Adrenal gland (tissue), 12 donors: ENCODE results near the gene P2RX3. TPM values are rescaled to one million over a fixed set of nuclear protein-coding genes. Genes with fewer than 3 reads are reported as not detected.

Experiments
- DNase-seq, 7 donors: peaks; one replicate each; pipeline ENCODE4 v3.0.0-alpha.2; 2019 to 2020
- H3K27ac ChIP-seq, 5 donors: fragments of 200-600 bp; sonication (generic) in 4 of 5; 1 replicate in 3 of 5; 2 replicates in 2 of 5; pipeline versions ENCODE4 v1.5.1 to v1.8.0; 2016 to 2020; ENCODE audit warnings: mild to moderate bottlenecking in 1 of 5
- H3K27me3 ChIP-seq: fragments of 200-600 bp; 2 replicates; pipeline ENCODE4 v1.8.0; 2021
- H3K36me3 ChIP-seq, 2 donors: fragments of 200-600 bp; replicated peaks in 1 of 2; 1 replicate in 1 of 2; 2 replicates in 1 of 2; pipeline versions ENCODE4 v1.5.1 to v1.8.0; 2018 to 2022
- H3K4me1 ChIP-seq, 2 donors: fragments of 200-600 bp; replicated peaks in 1 of 2; 1 replicate in 1 of 2; 2 replicates in 1 of 2; pipeline versions ENCODE4 v1.5.1 to v1.8.0; 2018 to 2021
- H3K4me3 ChIP-seq, 4 donors: fragments of 200-600 bp; sonication (generic) in 3 of 4; one replicate each; pipeline ENCODE4 v1.5.1; 2016 to 2018
- H3K9me3 ChIP-seq, 3 donors: fragments of 200-600 bp; sonication (generic) in 1 of 3; replicated peaks in 1 of 3; 1 replicate in 2 of 3; 2 replicates in 1 of 3; pipeline versions ENCODE4 v1.5.1 to v1.8.0; 2016 to 2021
- POLR2A ChIP-seq, 2 donors: fragments of 450-650 bp; IDR thresholded peaks; one replicate each; pipeline ENCODE4 v1.6.1; 2017; ENCODE audit warnings: antibody characterized with exemption in 2 of 2, mild to moderate bottlenecking in 2 of 2, moderate library complexity in 1 of 2
- WGBS, 4 donors: extraction: QIAGEN DNeasy Blood & Tissue Kit in 2 of 4; methylation state at CpG; one replicate each; pipeline versions ENCODE4 v1.1.5 to v1.1.7; 2013 to 2017; 5-methylcytosine and 5-hydroxymethylcytosine counted together
- intact Hi-C, 2 donors: fragments of 100-400 bp; cut with DNase I; formaldehyde crosslinking; loops; one replicate each; pipeline versions ENCODE4 v1.14.1 to v1.15.0; 2022 to 2023
- polyA plus RNA-seq, 3 donors: library from polyadenylated mRNA; stranded (reverse); fragments of 200-250 nt in 2 of 3; fragments of 350-450 nt in 1 of 3; fragmentation: Illumina TruSeq in 1 of 3; extraction: RNeasy Lipid Tissue Mini Kit (QIAGEN cat#74804) in 1 of 3; gene quantifications; one replicate each; pipeline ENCODE4 v1.2.3, GENCODE V29; 2013 to 2014
- total RNA-seq, 9 donors: library from RNA; depleted of rRNA in 4 of 9; stranded (reverse); fragments of >200 nt in 4 of 9; fragments of 120-200 nt in 1 of 9; fragmentation: NEBNext Ultra II Directional in 1 of 9; extraction: Animal tissue kit (Norgen Biotek cat#: 25700) in 1 of 9; gene quantifications; one replicate each; pipeline versions ENCODE4 v1.1.0 to v1.2.4, GENCODE V29; 2013 to 2023
- TF ChIP-seq, protein P1 (sequence below), 6 experiments: fragments of 450-650 bp in 4 of 6; fragments of 200-600 bp in 2 of 6; sonication (generic) in 1 of 6; IDR thresholded peaks; 1 replicate in 5 of 6; 2 replicates in 1 of 6; pipeline versions ENCODE4 v1.5.1 to v1.8.0; 2016 to 2021; ENCODE audit warnings: antibody characterized with exemption in 6 of 6, mild to moderate bottlenecking in 2 of 6, moderate library complexity in 1 of 6
- donor health status: healthy with polysubstance abuse.
- donor health status: Bipolar disorder and iron deficiency.
- donor health status: DM: yes; HTN: yes; CAD: no.
- donor health status: DM: no; HTN: no; CAD: no.
- donor health status: DM: no; HTN: no; CAD: no.
- donor health status: DM: yes; HTN: yes; CAD: no.

Gene P2RX3
- total and polyA plus RNA-seq, 12 donors, result 0.11 to 2.5 (median 0.76) TPM; not detected in 2

DNA sequence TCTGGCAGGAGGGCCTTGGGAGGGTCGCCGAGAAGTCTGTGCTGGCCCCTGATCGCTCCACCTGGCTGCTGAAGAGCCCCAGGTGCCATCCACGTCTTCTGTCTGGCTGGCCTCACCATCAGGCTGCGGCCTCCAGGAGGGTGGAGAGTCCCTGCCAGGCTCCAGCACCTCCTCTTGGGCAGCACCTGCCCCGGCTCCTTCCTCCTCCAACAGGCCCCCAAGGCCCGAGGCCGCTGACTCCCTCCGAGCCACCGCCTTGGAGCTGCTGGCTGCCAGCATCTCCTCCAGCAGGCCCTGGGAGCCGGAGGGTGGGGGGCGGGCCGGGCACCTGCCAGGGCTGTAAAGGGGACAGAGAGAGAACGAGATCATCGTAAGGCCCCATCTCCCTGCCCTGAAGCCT is 35.7 kb upstream of the P2RX3 start:
- no peak for TF ChIP-seq POLR2A (IDR thresholded peaks at IDR 0.05)
- TF ChIP-seq, protein P1, sequence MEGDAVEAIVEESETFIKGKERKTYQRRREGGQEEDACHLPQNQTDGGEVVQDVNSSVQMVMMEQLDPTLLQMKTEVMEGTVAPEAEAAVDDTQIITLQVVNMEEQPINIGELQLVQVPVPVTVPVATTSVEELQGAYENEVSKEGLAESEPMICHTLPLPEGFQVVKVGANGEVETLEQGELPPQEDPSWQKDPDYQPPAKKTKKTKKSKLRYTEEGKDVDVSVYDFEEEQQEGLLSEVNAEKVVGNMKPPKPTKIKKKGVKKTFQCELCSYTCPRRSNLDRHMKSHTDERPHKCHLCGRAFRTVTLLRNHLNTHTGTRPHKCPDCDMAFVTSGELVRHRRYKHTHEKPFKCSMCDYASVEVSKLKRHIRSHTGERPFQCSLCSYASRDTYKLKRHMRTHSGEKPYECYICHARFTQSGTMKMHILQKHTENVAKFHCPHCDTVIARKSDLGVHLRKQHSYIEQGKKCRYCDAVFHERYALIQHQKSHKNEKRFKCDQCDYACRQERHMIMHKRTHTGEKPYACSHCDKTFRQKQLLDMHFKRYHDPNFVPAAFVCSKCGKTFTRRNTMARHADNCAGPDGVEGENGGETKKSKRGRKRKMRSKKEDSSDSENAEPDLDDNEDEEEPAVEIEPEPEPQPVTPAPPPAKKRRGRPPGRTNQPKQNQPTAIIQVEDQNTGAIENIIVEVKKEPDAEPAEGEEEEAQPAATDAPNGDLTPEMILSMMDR (IDR thresholded peaks at IDR 0.05), result no peak
- Histone ChIP-seq H3K9me3 (no peaks in the 10 kb centered on the region), H3K36me3 (peaks cover 0 to 44% of the 10 kb centered on the region in 2 donors), H3K27ac (no peak overlapping the region), H3K27me3 (no peaks in the 10 kb centered on the region), H3K4me1 (peaks cover 24 to 38% of the 10 kb centered on the region in 2 donors), H3K4me3 (no peak overlapping the region)
- DNase-seq, result no peak
- intact Hi-C loops, result no loop called here
- WGBS, 4 donors, result 81 to 95% (median 88%) methylated on average over 12 to 15 of the region's 15 CpGs

DNA sequence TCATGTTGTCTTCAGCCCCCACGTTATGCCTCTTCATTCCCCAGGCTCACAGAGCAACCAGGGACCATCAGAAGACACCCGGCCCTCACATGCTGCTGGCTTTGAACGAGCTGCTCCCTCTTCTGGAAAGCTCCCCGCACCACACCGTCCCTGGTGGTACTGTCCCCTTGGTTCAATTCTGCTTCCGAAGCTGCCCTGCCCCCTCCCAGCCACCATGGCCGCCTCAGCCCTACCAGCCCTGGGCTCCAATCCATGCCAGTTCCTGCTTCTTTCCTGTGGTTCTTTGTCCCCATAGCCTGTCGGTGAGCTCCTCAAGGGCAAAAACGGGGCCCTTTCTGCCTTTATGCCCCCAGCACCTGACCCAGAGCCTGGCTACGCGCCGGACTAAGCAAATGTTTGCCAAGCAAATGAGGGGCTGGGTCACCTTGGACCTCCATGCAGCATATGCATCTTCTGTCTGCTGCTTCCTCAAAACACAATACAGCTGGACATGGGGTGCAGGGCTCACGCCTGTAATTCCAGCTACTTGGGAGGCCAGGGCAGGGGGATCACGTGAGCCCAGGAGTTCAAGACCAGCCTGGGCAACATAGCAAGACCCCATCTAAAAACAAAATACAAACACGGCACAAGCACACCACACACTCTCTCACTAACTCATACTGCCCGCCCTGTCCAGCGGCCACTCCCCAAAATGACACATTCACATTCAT is 34.7 kb upstream of the P2RX3 start:
- peaks cover 27 to 48% of the 10 kb centered on the region in 2 donors for H3K4me1 ChIP-seq
- no peak overlapping the region for H3K4me3 ChIP-seq
- DNase-seq, result no peak
- H3K9me3 ChIP-seq, result no peaks in the 10 kb centered on the region
- peaks cover 0 to 43% of the 10 kb centered on the region in 2 donors for H3K36me3 ChIP-seq
- H3K27ac ChIP-seq, result peak overlapping the region in 1 of 5 donors; percentile 56
- intact Hi-C loops, result no loop called here
- 71 to 76% (median 74%) methylated on average over 15 to 17 of the region's 17 CpGs for WGBS, 4 donors
- H3K27me3 ChIP-seq, result no peaks in the 10 kb centered on the region
- TF ChIP-seq, protein P1 (IDR thresholded peaks at IDR 0.05), result no peak
- TF ChIP-seq POLR2A (IDR thresholded peaks at IDR 0.05), result no peak

DNA sequence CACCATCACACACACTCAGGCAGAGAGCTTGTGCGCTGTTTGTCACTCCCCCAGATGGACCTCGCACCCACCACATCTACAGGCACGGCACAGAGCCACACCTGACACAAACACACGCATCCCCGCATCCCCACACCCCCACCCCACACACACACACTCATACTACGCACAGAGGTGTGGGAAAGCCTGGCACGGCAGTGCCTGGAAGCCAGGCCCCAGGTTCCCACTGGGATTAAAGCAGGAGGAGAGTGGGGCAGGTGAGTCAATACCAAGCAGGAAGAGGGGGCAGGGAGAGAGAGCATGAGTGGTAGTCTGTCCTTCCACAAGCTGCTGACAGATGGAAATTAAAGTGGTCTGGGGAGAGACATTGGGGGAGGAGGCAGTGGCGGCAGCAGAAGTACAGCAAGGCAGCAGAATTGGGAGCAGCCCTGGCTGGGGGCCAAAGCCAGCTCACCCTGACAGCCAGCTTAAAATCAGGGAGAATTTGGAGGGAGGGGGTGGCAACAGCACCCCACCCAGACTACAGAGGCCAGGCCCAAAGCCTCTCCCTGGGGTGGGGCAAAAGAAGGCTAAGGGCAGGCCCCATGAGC is 34.1 kb upstream of the P2RX3 start:
- H3K4me3 ChIP-seq, result no peak overlapping the region
- 64 to 78% (median 69%) methylated on average over 8 of the region's 8 CpGs for WGBS, 4 donors
- TF ChIP-seq POLR2A (IDR thresholded peaks at IDR 0.05), result no peak
- TF ChIP-seq, protein P1 (IDR thresholded peaks at IDR 0.05), result no peak
- intact Hi-C loops, result no loop called here
- no peaks in the 10 kb centered on the region for H3K27me3 ChIP-seq
- peaks cover 33 to 53% of the 10 kb centered on the region in 2 donors for H3K4me1 ChIP-seq
- H3K27ac ChIP-seq, result peak overlapping the region in 1 of 5 donors; percentile 56
- peak in 3 of 7 donors; percentile 57 to 71 (median 59) for DNase-seq
- peaks cover 0 to 39% of the 10 kb centered on the region in 2 donors for H3K36me3 ChIP-seq
- no peaks in the 10 kb centered on the region for H3K9me3 ChIP-seq

DNA sequence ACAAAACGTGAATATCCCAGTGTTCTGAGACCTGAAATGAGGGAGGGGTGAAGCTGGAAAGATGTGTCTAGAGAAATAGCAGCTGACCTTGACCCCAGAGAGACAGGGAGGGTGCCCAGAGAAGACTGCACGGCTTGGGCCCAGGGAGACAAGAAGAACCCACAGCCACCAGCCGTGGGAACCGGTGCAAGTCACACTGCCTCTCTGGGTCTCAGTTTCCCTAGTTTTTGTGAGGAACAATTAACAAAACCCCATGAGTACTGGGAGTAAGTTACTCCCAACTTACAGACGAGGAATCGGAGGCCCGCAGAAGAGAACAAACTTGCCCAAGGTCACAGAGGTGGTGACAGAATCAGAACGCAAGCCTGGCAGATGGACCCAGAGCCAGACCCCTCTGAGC is 32.6 kb upstream of the P2RX3 start:
- 38 to 59% (median 50%) methylated on average over 8 of the region's 8 CpGs for WGBS, 4 donors
- H3K4me3 ChIP-seq, result no peak overlapping the region
- H3K4me1 ChIP-seq, result peaks cover 47 to 66% of the 10 kb centered on the region in 2 donors
- DNase-seq, result peak in 1 of 7 donors; percentile 49
- no peak for TF ChIP-seq POLR2A (IDR thresholded peaks at IDR 0.05)
- TF ChIP-seq, protein P1 (IDR thresholded peaks at IDR 0.05), result no peak
- H3K27me3 ChIP-seq, result no peaks in the 10 kb centered on the region
- H3K9me3 ChIP-seq, result no peaks in the 10 kb centered on the region
- intact Hi-C loops, result no loop called here
- peaks cover 0 to 39% of the 10 kb centered on the region in 2 donors for H3K36me3 ChIP-seq
- peak overlapping the region in 2 of 5 donors; percentile 15 to 62 for H3K27ac ChIP-seq
